Esophagus mucosa (tissue), 1 donor: Measurements from ENCODE around the gene KIAA0040. TPM values are rescaled to one million over a fixed set of nuclear protein-coding genes. Genes with fewer than 3 reads are reported as not detected.
"Not testable (repeated sequence)": the region's sequence is repeated elsewhere in the genome, so short reads cannot be mapped to it uniquely, and the experiment has no call there.

Experiments
- ATAC-seq: fragments of 200-7000 bp; cut with Tn5 transposase; one replicate; pipeline ENCODE4 v1.9.1; 2020
- total RNA-seq: library from RNA; stranded (reverse); gene quantifications from one replicate; pipeline ENCODE4 v1.2.4, GENCODE V29; 2023
- donor health status: DM: yes; HTN: yes; CAD: no.

Gene KIAA0040
- total RNA-seq, 1 donor from 2014 or later = 6.3 TPM

GRCh38 chr1:175133673-175134435 lies 58.7 kb downstream of the KIAA0040 start:
- ATAC-seq = no peak

- no peak for ATAC-seq
Measured at GRCh38 chr1:175132436-175132835, 60.1 kb downstream of the KIAA0040 start.

- ATAC-seq = no peak
Measured at GRCh38 chr1:175131095-175131494, 61.5 kb downstream of the KIAA0040 start.

GRCh38 chr1:175130649-175131045 lies 61.9 kb downstream of the KIAA0040 start:
- ATAC-seq = no peak

- no peak for ATAC-seq
Measured at GRCh38 chr1:175129997-175130648, 62.5 kb downstream of the KIAA0040 start.

- ATAC-seq = no peak
Measured at GRCh38 chr1:175129644-175129996, 63.0 kb downstream of the KIAA0040 start.

- peak; percentile 54 for ATAC-seq
Measured at GRCh38 chr1:175129182-175129581, 63.4 kb downstream of the KIAA0040 start.

- ATAC-seq = no peak
Measured at GRCh38 chr1:175128523-175128922, 64.1 kb downstream of the KIAA0040 start.

DNA sequence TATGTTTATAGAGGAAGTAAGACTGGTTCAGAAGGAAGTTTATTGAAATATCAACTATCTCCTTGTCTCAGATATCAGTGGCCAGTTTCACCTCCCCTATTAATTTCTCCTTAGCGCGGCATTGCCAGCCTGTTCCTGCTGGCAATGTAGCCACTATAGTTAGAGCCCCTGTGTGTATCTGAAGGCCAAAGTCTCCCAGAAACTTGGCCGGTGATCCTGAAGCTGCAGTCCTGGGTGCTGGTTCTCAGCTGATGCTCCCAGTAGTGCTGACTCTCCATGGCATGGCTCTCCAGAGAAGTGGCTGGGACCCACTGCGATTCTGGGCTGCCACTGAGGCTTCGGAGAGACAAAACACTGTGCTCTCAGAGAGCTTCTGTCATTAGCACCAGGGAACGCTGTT lies 65.0 kb downstream of the KIAA0040 start:
- ATAC-seq = no peak

DNA sequence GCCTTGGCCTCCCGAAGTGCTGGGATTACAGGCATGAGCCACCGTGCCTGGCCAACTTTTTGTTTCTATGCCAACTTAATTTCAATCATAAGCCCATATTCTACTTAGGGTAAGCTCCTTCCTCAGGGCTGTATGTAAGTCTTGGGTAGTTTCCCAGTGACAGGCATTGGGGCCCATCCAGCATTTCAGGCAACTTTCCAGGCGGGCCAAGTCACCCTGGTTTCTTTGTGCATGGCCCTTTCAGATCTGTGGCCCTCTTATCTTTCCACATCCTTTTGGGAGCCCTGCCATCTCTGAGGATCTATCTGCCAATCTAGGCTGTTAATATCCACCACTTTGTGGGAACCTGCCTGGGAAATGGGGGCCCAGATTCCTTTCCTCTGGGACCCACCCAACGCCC lies 66.2 kb downstream of the KIAA0040 start:
- peak; percentile 56 for ATAC-seq

GRCh38 chr1:175124861-175125260 lies 67.7 kb downstream of the KIAA0040 start:
- no peak for ATAC-seq

GRCh38 chr1:175120511-175120910 lies 72.1 kb downstream of the KIAA0040 start:
- ATAC-seq = no peak

DNA sequence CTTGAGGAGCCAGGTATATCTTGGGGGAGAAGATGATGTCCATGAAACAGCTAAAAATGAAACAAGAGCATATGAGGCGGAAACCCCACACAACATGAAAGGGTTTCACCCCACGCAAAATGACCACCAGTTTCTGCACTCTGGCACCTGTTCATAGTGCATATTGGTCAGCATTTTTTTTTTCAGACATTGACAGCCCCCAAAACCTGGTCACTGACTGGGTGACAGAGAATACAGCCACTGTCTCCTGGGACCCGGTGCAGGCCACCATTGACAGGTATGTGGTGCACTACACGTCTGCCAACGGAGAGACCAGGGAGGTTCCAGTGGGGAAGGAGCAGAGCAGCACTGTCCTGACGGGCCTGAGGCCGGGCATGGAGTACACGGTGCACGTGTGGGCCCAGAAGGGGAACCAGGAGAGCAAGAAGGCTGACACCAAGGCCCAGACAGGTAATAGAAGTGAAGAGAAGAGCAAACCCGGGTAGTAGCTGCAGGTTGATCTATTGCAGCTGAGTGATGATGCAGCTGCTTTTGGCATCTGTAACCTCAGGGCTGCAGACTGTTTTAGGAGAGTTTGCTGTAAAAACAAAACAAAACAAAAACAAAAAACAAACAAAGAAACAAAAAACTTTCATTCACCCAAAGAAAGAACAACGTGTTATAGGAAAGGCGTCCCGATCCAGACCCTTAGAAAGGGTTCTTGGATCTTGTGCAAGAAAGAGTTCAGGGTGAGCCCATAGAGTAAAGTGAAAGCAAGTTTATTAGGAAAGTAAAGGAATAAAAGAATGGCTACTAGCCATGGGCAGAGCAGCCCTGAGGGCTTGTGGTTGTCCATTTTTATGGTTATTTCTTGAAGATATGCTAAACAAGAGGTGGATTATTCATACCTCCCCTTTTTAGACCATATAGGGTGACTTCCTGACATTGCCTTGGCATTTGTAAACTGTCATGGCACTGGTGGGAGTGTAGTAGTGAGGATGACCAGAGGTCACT lies 73.9 kb downstream of the KIAA0040 start:
- no peak for ATAC-seq

- no peak for ATAC-seq
Measured at GRCh38 chr1:175116903-175117302, 75.7 kb downstream of the KIAA0040 start.

DNA sequence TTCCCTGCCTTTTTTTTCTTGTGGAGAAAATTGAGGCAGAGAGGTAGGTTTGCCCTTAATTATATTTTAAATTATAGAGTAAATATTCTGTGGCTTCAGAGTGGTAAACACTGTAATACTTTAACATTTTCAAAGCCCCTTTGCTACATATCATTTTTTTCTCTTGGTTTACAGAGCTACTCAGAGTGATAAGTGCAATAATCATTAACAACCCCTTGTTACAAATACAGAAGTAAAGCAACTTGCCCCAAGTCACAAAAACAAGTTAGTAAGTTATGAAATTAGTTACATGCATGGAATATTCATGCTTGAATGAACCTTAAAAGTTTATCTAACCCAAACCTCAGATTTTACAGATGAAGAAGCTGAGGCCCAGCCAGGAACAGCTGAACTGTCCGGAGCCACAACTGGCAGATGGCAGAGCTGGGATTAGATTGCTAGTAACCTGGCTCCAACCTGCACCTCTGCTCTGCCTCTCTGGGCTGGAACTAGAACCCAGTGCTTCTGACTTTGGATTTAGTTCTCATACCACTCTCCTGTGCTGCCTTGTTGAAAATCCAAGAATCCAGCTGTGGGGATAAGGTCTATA lies 76.3 kb downstream of the KIAA0040 start:
- ATAC-seq = no peak

DNA sequence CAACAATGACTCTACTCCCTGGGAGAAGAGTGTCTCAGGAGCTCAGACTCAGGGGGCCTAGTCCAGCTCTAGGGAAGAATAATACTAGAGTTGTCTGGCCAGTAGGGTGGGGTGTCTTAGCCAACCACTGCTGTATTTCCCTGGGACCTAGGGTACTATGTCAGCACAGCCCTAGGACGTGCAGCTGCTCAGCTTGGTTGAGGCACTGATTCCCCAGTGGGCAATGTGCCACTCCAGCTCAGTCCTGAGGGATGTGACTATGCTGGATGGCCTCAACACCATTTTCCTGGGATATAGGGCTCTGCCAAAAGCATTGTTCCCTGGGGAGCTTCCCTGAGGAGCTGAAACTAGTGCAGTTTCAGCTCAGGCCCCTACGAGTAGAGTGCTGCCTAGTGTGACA lies 77.6 kb downstream of the KIAA0040 start:
- no peak for ATAC-seq

DNA sequence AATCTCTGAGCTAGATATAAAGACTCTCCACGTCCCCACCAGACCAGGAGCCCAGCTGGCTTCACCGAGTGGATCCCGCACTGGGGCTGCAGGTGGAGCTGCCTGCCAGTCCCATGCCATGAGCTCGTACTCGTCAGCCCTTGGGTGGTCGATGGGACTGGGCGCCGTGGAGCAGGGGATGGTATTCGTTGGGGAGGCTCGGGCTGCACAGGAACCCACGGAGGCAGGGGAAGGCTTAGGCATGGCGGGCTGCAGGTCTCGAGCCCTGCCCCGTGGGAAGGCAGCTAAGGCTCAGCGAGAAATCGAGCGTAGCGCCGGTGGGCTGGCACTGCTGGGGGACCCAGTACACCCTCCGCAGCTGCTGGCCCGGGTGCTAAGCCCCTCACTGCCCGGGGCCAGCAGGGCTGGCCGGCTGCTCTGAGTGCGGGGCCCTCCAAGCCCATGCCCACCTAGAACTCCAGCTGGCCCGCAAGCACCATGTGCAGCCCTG lies 84.2 kb downstream of the KIAA0040 start:
- ATAC-seq = not testable (repeated sequence)

Other genes with a start within 250 kb of the KIAA0040 start
- 52.6 TPM for gene CACYBP, start 192.8 kb downstream of the KIAA0040 start, total RNA-seq
- gene MRPS14, start 169.4 kb downstream of the KIAA0040 start, total RNA-seq = 22.5 TPM
- not detected for gene TNN, start 124.9 kb downstream of the KIAA0040 start, total RNA-seq